ENCODE results near the gene EHBP1L1. TPM values are rescaled to one million over a fixed set of nuclear protein-coding genes. Genes with fewer than 3 reads are reported as not detected.

Gene EHBP1L1
- total and polyA plus RNA-seq, 2 of the 13 experiments (the other 11 are each of a cell fraction or from before 2014, with no cell fraction given) = 8.3 to 10.6 TPM

GRCh38 chr11:65596520-65596919, 20.7 kb downstream of the EHBP1L1 start:
- Histone ChIP-seq H3K27me3 (ENCODE audit: control insufficient read depth in 1 of 2, insufficient read depth in 2 of 2, low read length in 2 of 2) (no peaks in the 10 kb centered on the region), H2AFZ (ENCODE audit: low read length) (no peak overlapping the region), H3K9me3 (ENCODE audit: low read length) (no peaks in the 10 kb centered on the region), H4K20me1 (ENCODE audit: insufficient read depth, low read length) (0 out of 2 replicates have a peak, but pooled peaks cover 3% of the 10 kb centered on the region), H3K4me2 (ENCODE audit: low read depth, low read length) (no peak overlapping the region), H3K9ac (ENCODE audit: insufficient read depth, low read depth, low read length) (no peak overlapping the region), H3K36me3 (replicated peaks in 1 of 2; ENCODE audit: control insufficient read depth in 1 of 2, insufficient read depth in 2 of 2, low read length in 2 of 2) (peaks cover 14 to 18% of the 10 kb centered on the region in 2 experiments; a peak in 4 of 5 replicates), H3K4me3 (replicated peaks in 1 of 3; ENCODE audit: insufficient read depth in 1 of 3, low read depth in 2 of 3, low read length in 3 of 3) (no peak overlapping the region), H3K79me2 (ENCODE audit: insufficient read depth, low read length) (no peaks in the 10 kb centered on the region), H3K27ac (ENCODE audit: extremely low read length, insufficient read depth, low read length) (no peak overlapping the region), H3K4me1 (ENCODE audit: insufficient read depth, low read length) (no peaks in the 10 kb centered on the region)
- DNase-seq (ENCODE audit: low spot score) = no peak
- TF ChIP-seq POLR2A (IDR thresholded peaks at IDR 0.05; ENCODE audit: insufficient read depth in 1 of 2, low read depth in 2 of 2, low read length in 2 of 2) = peak in 1 of 2 experiments; percentile 21; a peak in 1 of 4 replicates
- peak; percentile 88 for TF ChIP-seq AGO2 (optimal IDR thresholded peaks at IDR 0.05; ENCODE audit: low read depth, low read length)
- peak; percentile 53; the same call in 1 of the 2 replicates for TF ChIP-seq POLR2G (IDR thresholded peaks at IDR 0.05; ENCODE audit: low read depth, low read length)
- no peak for TF ChIP-seq SYNCRIP (IDR thresholded peaks at IDR 0.05; ENCODE audit: insufficient read depth, low read depth, low read length)
- no peak for TF ChIP-seq RAD51 (IDR thresholded peaks at IDR 0.05; ENCODE audit: borderline replicate concordance)
- TF ChIP-seq ZBTB1 (CRISPR knock-in tag; IDR thresholded peaks at IDR 0.05; ENCODE audit: borderline replicate concordance) = no peak
- no peak for TF ChIP-seq SNAPC4 (CRISPR knock-in tag; IDR thresholded peaks at IDR 0.05)
- peak; percentile 11 for TF ChIP-seq RBM22 (optimal IDR thresholded peaks at IDR 0.05; ENCODE audit: low read length)
- CTCF ChIA-PET (ENCODE audit: low intra/inter-chr PET ratio, low total read pairs) = no interaction called here
- no peak for FAIRE-seq
- intact Hi-C loops (cut with micrococcal nuclease; ENCODE audit: unreplicated experiment) (no loop called here), in situ Hi-C loops (cut with HindIII; ENCODE audit: extremely low pct_ligation_motif_present, low pct_unique_long_range_greater_than_20kb) (no loop called here)
- POLR2A ChIA-PET = interaction anchor here (0.8 to 1.6 kb wide), 2 partner anchors 9 to 10 kb away, joined by 3 read pairs; no protein-coding TSS in a partner anchor
- ATAC-seq = no peak
- 100% methylated on average over 5 of the region's 6 CpGs for WGBS (ENCODE audit: low lambda C conversion rate)
- BruUV-seq (replicated peaks) = no TSS peak

Measured in HepG2 (cell line).